Measurements from ENCODE around the gene ABI1.
A peak's percentile ranks its signal among the peaks of the same experiment; 100 is the strongest.
"Not testable (repeated sequence)": the region's sequence is repeated elsewhere in the genome, so short reads cannot be mapped to it uniquely, and the experiment has no call there.

The ABI1 gene

GRCh38 chr10:26860443-26861204 lies at the start of gene ABI1:
TSS of gene ABI1 (minus strand) at chr10:26860958. CDS start at chr10:26860863, 95 bp downstream.
- DNase-seq (ENCODE audit: low spot score): peak; percentile 99

- no peak for DNase-seq (ENCODE audit: low spot score)
These were observed 49.0 kb upstream of the ABI1 start for GRCh38 chr10:26909753-26910152.

DNA sequence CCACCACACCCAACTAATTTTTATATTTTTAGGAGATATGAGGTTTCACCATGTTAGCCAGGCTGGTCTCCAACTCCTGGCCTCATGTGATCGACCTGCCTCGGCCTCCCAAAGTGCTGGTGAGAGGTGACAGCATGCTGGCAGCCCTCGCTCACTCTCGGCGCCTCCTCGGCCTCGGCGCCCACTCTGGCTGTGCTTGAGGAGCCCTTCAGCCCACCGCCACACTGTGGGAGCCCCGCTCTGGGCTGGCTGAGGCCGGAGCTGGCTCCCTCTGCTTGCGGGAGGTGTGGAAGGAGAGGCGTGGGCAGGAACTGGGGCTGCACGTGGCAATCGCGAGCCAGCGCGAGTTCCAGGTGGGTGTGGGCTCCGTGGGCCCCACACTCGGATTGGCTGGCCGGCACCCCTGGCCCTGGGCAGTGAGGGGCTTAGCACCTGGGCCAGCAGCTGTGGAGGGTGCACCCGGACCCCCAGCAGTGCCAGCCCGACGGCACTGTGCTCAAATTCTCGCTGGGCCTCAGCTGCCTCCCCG lies 44.6 kb upstream of the ABI1 start:
- not testable (repeated sequence) for DNase-seq (ENCODE audit: low spot score)

- DNase-seq (ENCODE audit: low spot score): no peak
These were observed 42.9 kb upstream of the ABI1 start for GRCh38 chr10:26903431-26904217.

DNA sequence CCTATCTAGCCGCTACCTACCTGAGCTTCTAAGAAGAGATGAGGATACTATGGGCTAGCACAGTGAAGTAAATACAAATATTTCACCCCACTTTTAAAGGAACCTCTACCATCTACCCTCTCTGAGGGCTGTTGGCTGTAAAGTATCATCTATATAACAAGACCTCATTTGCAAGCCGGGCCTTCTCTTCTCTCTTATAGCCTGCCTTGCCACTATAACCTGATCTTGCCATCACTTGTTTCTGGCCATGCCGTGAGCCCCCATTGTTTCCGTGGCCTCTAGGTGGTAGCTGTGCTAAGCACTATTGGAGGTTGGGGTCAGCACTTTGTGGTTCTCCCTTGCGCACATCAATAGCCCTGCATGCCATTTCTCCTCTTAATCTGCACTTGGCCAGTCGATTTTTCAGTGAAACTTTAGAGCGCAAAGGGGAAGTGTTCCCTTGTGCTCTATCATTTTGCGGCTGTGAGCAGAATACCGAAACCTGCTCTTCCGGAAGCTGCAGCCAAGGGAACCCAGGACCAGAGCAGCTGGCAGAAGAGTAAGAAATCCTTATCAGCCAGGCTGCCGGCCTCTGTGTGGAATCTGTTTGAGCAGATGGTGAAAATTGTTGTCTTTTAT lies 31.7 kb upstream of the ABI1 start:
- DNase-seq (ENCODE audit: low spot score): peak; percentile 55

DNA sequence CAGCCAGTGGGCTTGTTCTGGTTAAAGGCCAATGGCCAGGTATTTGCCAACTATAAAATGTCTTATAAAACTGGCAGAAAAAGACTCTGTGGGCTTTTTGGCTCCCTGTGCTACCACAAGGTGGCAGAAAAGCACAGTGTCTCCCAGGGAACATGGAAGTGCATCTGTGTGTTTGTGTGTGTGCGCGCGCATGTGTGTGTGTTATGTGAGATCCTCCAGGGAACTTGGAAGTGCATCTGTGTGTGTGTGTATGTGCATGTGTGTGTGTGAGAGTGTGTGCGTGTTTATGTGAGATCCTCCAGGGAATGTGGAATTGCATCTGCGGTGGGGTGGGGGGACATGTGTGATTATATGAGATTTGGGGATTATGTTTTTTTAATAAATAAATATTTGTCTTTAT lies 30.2 kb upstream of the ABI1 start:
- DNase-seq (ENCODE audit: low spot score): peak; percentile 68

- DNase-seq (ENCODE audit: low spot score): no peak
These were observed 27.0 kb upstream of the ABI1 start for GRCh38 chr10:26887611-26888215.

DNA sequence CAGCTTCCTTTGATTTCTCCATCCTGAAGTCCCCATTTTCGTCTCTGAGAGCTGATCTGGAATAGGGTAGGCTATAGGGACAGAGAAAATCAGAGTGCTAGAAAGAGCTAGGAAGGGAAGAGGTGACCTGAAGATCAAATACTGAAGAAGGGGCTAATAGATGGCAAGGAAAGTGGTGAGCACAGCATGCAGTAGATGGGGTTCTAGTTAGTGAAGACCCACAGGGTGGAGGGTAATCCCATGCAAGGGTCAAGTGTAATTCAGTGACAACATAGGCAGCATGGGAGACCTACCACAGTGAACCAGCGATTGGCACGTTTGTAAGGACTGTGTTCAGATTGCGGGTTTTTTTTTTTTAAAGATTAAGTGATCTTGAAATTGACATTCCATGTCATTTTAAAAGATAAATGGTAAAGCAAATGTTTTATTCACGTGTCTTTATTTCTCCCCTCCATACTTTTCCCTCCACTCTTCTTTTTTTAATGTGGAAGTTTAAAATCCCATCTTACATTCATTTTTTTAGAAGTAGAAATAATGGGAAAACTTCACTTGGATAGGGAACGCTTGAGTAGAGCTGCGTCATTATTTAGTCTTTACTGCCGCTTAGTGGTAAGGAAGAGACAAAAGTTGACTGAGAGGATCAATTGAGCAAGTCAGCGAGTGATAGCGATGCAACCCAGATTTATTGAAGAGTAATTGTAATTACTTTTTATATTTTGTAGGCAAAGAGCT lies 21.0 kb upstream of the ABI1 start:
- DNase-seq (ENCODE audit: low spot score): peak; percentile 85

DNA sequence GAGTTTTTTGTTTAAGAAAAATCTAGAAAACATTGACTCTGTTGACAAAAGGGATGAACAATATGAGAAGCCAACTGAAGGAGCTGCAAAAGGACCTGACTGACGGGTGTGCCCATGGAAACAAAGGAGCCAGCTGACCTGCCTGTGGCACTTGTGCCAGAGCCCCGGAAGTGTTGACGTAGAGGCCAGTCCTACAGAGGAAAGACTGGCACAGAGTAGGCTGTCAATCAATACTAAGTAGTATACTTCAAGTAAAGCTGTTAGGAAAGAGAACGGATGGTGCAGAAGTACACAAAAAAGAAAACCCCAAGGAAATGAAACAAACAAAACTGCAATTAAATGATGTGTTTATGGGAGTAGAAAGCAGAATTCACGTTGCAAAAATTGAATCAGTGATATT lies 19.0 kb upstream of the ABI1 start:
- DNase-seq (ENCODE audit: low spot score): peak; percentile 53

- DNase-seq (ENCODE audit: low spot score): no peak
These were observed 10.0 kb upstream of the ABI1 start for GRCh38 chr10:26870766-26871165.

DNA sequence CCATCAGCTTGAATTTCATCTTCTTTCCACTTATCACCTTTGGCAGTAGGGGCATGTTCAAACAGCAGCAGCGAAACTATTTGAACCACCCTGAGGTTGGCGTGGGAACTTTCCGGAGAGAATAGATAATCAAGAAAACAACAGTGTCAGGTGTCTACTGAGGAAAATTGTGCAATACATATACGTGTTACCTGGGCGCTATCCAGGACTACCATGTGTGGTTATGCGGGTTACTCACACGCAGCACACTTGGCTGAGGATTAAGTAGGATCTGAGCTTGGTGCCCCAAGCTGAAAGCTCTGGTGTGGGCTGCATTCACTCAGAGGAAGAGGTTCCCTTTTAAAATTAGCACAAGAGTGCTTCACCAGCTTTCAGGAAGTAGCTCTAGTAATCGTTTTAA lies 8.8 kb upstream of the ABI1 start:
- peak; percentile 32 for DNase-seq (ENCODE audit: low spot score)

DNA sequence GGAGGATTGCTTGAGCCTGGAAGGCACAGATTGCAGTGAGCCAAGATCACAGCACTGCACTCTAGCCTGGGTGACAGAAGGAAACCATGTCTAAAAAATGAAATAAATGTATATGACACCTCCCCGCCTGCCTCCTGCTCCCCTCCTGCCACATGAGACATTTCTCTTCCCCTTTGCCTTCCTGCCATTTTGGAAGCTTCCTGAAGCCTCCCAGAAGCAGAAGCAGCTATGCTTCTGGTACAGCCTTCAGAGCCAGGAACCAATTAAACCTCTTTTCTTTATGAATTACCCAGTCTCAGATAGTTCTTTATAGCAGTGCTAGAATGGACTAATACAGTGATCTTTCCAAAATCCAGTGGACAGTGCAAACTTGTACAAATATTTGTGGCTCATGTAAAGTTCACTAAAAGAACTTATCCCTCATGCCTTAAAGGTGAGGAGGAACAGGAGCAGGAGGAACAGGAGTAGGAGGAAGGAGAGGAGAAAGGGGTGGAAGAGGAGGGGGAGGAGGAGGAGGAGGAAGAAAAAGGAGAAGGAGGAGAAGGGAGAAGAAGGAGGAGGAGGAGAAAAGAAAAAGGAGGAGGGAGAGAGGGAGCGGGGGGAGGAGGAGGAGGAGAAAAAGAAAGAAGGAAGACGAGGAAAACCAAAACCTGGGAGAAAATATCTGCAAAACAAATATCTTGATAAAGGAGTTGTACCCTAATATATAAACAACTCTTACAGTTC lies 2.8 kb upstream of the ABI1 start:
- no peak for DNase-seq (ENCODE audit: low spot score)

DNA sequence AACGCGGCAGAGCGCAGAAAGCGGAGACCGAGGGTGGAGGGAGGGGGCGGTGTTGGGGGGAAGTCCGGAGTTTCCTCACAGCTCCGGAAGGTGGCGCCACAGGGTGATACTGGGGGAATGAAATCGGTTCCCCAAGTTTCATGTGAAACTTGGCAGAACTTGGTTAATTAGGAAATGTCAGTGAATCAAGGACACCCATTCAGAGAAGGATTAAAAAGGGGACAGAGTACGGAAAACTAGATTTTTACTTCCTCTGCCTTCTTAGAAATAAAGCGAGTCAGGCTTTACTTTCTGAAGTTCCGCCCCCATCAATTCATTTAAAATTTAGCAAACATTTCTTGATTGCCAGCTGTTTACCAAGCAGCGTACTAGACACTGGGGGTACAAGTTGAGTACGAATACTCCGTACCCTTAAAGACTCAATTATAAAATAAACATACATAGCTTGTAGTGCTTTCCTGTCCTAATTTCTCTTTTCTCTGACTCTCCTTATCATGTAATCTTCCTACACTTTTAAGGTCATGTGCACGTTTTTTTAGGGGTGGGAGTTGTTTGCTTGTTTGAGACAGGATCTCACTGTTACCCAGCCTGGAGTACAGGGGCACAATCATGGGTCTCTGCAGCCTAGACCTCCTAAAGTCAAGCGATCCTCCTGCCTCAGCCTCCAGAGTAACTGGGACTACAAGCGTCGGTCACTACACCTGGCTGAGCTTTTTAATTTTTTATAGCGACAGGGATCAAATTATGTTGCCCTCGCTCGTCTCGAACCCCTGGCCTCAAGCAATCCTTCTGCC lies 644 bp upstream of the ABI1 start:
- DNase-seq (ENCODE audit: low spot score): no peak

GRCh38 chr10:26860102-26860442 lies 686 bp downstream of the ABI1 start:
- peak; percentile 57 for DNase-seq (ENCODE audit: low spot score)

DNA sequence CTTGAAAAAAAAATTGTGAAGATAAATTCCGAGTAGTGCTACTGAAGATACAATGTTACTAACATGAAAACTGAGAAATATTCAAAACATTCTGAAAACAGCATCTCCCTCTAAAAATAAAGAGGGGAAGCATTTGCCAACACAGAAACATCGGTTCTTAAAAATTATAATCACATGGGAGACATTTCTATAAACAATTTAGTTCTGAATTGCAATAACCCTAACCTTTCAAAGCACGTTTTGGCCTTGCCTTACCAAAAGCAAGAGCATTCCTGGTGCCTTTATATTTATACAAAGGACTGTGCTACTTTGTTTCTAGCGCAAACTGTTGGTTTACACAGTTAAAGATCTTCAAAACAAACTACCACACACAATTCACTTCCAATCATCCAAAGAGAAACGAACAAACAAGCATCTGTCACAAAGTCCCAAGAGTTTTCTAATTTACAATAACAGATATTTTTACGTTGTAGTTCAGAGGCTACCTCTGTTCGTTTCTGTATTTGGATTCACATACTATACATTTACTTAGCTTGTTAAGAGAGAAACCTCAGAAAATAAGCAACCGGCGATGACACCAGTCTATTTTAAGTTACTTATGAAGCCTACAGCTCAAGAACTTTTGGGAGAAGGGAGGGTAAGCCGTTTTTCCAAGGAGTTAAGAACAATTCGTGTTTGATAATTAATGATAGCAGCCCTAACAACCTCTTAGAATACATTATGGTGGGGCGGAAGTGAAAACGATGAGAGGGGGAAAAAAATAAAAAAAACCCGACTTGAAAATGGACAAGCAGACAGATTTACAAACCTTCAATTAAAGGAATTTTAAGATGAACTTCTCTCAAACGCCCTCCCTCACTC lies 1.3 kb downstream of the ABI1 start:
- DNase-seq (ENCODE audit: low spot score): peak; percentile 16

- DNase-seq (ENCODE audit: low spot score): no peak
These were observed 2.1 kb downstream of the ABI1 start for GRCh38 chr10:26858707-26859034.

DNA sequence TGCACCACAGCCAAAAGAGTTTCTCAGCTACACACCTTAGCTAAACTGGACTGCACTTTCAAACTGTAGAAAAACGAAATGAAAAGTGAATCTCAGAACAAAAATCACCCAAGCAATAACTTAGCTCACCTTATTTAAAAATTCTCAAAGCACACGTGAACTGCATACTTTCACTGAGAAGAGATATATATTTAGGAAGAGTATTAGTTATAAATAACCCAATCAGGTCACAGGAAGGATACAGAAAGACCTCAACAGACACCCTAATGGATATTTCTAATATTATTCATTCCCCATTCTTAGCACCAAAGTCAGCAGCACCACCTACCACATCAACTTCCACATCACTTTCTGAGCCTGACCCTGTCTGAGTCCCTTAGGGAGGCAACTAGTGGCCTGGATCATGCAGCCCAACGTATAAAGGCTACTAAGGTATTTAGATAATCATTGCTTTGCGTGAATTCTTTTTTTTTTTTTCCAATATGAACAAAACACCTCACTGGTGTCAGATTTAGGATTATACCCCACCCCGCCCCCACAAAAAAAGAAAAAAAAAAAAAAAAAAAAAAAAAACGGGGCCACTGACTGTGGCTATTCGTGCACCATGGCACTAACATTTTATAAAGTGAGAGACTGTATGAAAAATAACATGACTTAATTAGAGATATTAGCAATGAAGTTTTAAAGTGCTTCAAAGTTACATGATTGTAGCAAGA lies 2.6 kb downstream of the ABI1 start:
- DNase-seq (ENCODE audit: low spot score): peak; percentile 20

DNA sequence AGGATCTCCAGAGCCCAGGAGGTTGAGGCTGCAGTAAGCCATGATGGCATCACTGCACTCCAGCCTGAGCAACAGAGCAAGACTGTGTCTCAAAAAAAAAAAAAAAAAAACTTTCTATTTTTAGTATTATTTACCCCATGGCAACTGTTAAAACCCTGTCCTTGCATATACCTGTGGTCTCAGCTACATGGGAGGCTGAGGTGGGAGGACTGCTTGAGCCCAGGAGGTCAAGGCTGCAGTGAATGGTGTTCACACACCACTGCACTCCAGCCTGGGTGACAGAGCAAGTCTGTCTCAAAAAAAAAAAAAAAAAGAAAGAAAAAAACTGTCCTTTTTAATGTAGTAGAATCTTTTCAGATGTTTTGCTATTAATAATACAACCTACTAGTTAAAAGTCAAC lies 3.2 kb downstream of the ABI1 start:
- DNase-seq (ENCODE audit: low spot score): not testable (repeated sequence)

GRCh38 chr10:26855186-26855585 lies 5.6 kb downstream of the ABI1 start:
- no peak for DNase-seq (ENCODE audit: low spot score)
